Upper lobe of right lung (tissue), 1 donor: ENCODE data around the gene LPXN. TPM values are rescaled to one million over a fixed set of nuclear protein-coding genes. Genes with fewer than 3 reads are reported as not detected.

ENCODE experiments used
- ATAC-seq: fragments of 200-7000 bp; cut with Tn5 transposase; one replicate; pipeline ENCODE4 v1.9.1; 2020; ENCODE audit warnings: mild to moderate bottlenecking, moderate library complexity
- DNase-seq: peaks from one replicate; pipeline ENCODE4 v3.0.0-alpha.2; 2020
- H3K27ac ChIP-seq: fragments of 200-600 bp; one replicate; pipeline ENCODE4 v1.8.0; 2022
- H3K27me3 ChIP-seq: fragments of 200-600 bp; one replicate; pipeline ENCODE4 v1.8.0; 2022; ENCODE audit warnings: mild to moderate bottlenecking
- H3K36me3 ChIP-seq: fragments of 200-600 bp; one replicate; pipeline ENCODE4 v1.8.0; 2022
- H3K4me1 ChIP-seq: fragments of 200-600 bp; one replicate; pipeline ENCODE4 v1.8.0; 2022
- H3K4me3 ChIP-seq: fragments of 200-600 bp; one replicate; pipeline ENCODE4 v1.8.0; 2022; ENCODE audit warnings: mild to moderate bottlenecking
- H3K9me3 ChIP-seq: fragments of 200-600 bp; one replicate; pipeline ENCODE4 v1.8.0; 2022
- intact Hi-C: fragments of 100-400 bp; cut with DNase I; formaldehyde crosslinking; loops from one replicate; pipeline ENCODE4 v1.11.0; 2022
- total RNA-seq: library from RNA; stranded (reverse); fragmentation: NEBNext Ultra II Directional; extraction: Animal tissue kit (Norgen Biotek cat#: 25700); gene quantifications from one replicate; pipeline ENCODE4 v1.2.1, GENCODE V29; 2021
- TF ChIP-seq, protein P1 (sequence below): fragments of 200-600 bp; IDR thresholded peaks from one replicate; pipeline ENCODE4 v1.8.0; 2022; ENCODE audit warnings: antibody characterized with exemption
- donor health status: DM: no; HTN: yes; CAD: no; lungs with severe emphysema.

The LPXN gene
- total RNA-seq, 1 donor from 2014 or later, result 46.5 TPM

GRCh38 chr11:58592760-58593472 lies 17.3 kb upstream of the LPXN start:
- no peak overlapping the region for H3K27ac ChIP-seq
- ATAC-seq (no peak), DNase-seq (no peak)
- no peak overlapping the region for H3K4me3 ChIP-seq
- no peaks in the 10 kb centered on the region for H3K27me3 ChIP-seq
- no peaks in the 10 kb centered on the region for H3K36me3 ChIP-seq
- H3K9me3 ChIP-seq, result no peaks in the 10 kb centered on the region
- TF ChIP-seq, protein P1, sequence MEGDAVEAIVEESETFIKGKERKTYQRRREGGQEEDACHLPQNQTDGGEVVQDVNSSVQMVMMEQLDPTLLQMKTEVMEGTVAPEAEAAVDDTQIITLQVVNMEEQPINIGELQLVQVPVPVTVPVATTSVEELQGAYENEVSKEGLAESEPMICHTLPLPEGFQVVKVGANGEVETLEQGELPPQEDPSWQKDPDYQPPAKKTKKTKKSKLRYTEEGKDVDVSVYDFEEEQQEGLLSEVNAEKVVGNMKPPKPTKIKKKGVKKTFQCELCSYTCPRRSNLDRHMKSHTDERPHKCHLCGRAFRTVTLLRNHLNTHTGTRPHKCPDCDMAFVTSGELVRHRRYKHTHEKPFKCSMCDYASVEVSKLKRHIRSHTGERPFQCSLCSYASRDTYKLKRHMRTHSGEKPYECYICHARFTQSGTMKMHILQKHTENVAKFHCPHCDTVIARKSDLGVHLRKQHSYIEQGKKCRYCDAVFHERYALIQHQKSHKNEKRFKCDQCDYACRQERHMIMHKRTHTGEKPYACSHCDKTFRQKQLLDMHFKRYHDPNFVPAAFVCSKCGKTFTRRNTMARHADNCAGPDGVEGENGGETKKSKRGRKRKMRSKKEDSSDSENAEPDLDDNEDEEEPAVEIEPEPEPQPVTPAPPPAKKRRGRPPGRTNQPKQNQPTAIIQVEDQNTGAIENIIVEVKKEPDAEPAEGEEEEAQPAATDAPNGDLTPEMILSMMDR, result no peak
- H3K4me1 ChIP-seq, result no peaks in the 10 kb centered on the region
- intact Hi-C loops, result no loop called here

DNA sequence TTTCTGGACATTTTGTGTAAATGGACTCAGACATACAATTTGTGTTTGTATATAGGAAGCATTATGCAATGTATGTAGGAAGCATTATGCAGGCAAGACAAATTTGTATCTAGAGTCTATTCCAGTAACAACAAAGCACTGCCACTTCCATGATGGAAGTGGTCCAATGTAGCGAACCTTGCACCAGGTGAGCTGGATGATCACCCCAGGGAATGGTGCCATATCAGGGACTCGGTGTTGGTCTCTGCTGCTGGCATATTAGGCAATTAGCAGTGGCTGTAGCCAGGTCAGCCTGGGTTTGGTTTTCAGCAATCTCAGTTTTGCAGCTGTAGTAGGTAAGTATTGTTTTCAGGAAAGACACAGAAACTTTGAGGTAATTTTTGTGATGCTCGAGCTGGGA lies 16.0 kb upstream of the LPXN start:
- Histone ChIP-seq H3K27ac (no peak overlapping the region), H3K9me3 (no peaks in the 10 kb centered on the region), H3K4me1 (no peaks in the 10 kb centered on the region), H3K36me3 (no peaks in the 10 kb centered on the region), H3K4me3 (no peak overlapping the region), H3K27me3 (no peaks in the 10 kb centered on the region)
- TF ChIP-seq, protein P1, result no peak
- DNase-seq, result no peak
- no peak for ATAC-seq
- intact Hi-C loops, result no loop called here

DNA sequence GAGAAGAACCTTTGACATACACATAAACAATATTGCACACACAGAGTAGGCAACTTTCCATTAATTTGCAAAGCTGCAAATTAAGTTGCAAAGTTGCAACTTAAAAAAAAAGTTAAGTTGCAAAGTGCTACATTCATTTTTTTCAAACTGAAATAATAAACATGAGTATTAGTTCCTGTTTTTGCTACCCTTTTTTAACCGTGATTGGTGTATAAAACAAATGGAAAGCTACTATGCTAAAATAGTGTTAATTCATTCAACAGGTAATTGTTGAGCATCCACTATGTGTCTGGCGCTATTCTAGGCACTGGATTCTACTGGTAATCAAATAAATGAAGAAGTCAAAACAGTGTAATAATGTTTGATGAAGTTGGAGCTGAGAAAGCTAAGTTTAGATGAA lies 11.3 kb upstream of the LPXN start:
- peaks cover 10% of the 10 kb centered on the region for H3K36me3 ChIP-seq
- ATAC-seq (no peak), DNase-seq (no peak)
- H3K9me3 ChIP-seq, result no peaks in the 10 kb centered on the region
- H3K4me1 ChIP-seq, result peaks cover 15% of the 10 kb centered on the region
- H3K27ac ChIP-seq, result no peak overlapping the region
- intact Hi-C loops, result no loop called here
- no peaks in the 10 kb centered on the region for H3K27me3 ChIP-seq
- no peak overlapping the region for H3K4me3 ChIP-seq
- TF ChIP-seq, protein P1, result no peak

- Histone ChIP-seq H3K4me1 (peaks cover 30% of the 10 kb centered on the region), H3K9me3 (no peaks in the 10 kb centered on the region), H3K27ac (no peak overlapping the region), H3K36me3 (peaks cover 10% of the 10 kb centered on the region), H3K27me3 (no peaks in the 10 kb centered on the region), H3K4me3 (no peak overlapping the region)
- DNase-seq (no peak), ATAC-seq (no peak)
- intact Hi-C loops, result no loop called here
- TF ChIP-seq, protein P1, result no peak
Measured at GRCh38 chr11:58582437-58582836, 6.8 kb upstream of the LPXN start.

DNA sequence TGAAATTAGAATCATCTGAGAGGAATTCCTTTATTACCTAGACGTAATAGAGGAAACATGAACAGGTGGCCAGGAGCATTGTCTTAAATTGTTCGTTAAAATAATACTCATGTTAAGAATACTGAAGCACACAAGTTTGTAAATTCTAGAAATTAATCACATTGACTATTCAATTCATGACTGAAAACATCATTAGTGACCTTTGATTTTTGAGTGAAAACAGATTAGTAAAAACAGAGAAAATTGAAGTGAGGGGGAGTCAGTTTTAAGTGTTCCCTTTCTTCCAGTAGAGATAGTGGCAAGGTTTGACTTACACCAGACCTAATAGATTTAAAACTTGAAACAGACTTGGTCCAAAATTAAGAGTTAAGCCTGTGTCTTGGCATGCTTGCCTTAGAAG lies 4.7 kb upstream of the LPXN start:
- H3K9me3 ChIP-seq, result no peaks in the 10 kb centered on the region
- H3K27ac ChIP-seq, result peak overlapping the region; percentile 100
- no peak for ATAC-seq
- peaks cover 6% of the 10 kb centered on the region for H3K36me3 ChIP-seq
- H3K4me3 ChIP-seq, result peak overlapping the region; percentile 94
- H3K27me3 ChIP-seq, result no peaks in the 10 kb centered on the region
- intact Hi-C loops, result no loop called here
- H3K4me1 ChIP-seq, result peaks cover 48% of the 10 kb centered on the region
- no peak for DNase-seq
- TF ChIP-seq, protein P1, result no peak
